ENCODE measurements around the gene TRIM56.

TRIM56 gene

GRCh38 chr7:101094376-101094775 lies 9.1 kb downstream of the TRIM56 start:
- Histone ChIP-seq H3K27me3 (ENCODE audit: control insufficient read depth in 1 of 2, insufficient read depth in 1 of 2, low read length in 2 of 2) (no peaks in the 10 kb centered on the region), H3K4ac (ENCODE audit: low read depth in 1 of 2, low read length in 2 of 2) (peak overlapping the region in 1 of 2 experiments; percentile 69), H4K8ac (ENCODE audit: low read length) (no peak overlapping the region), H2BK5ac (ENCODE audit: low read depth, low read length, poor library complexity, severe bottlenecking) (peak overlapping the region; percentile 99), H2BK120ac (ENCODE audit: low read depth, low read length) (peak overlapping the region; percentile 34), H3K4me3 (ENCODE audit: insufficient read depth in 1 of 2, low read depth in 1 of 2, low read length in 2 of 2) (peak overlapping the region in 1 of 2 experiments; percentile 43), H4K91ac (ENCODE audit: low read length) (peak overlapping the region; percentile 86), H3K27ac (ENCODE audit: low read length, poor library complexity, severe bottlenecking) (peak overlapping the region; percentile 92), H3K23ac (ENCODE audit: low read length in 2 of 2) (no peak overlapping the region), H2AK5ac (ENCODE audit: low read length, severe bottlenecking) (peak overlapping the region; percentile 83), H3K14ac (ENCODE audit: low read length in 2 of 2) (no peak overlapping the region), H2BK12ac (ENCODE audit: low read length in 2 of 2) (peak overlapping the region; percentile 66 to 71), H2BK15ac (ENCODE audit: low read depth, poor library complexity, severe bottlenecking) (no peak overlapping the region), H3K9ac (ENCODE audit: low read length) (peak overlapping the region; percentile 87), H3K18ac (ENCODE audit: low read depth in 1 of 2, low read length in 2 of 2) (peak overlapping the region; percentile 62 to 82), H3K4me1 (ENCODE audit: control insufficient read depth, insufficient read depth, low read depth, low read length) (peaks cover 17% of the 10 kb centered on the region), H2AFZ (ENCODE audit: low read depth, low read length) (no peak overlapping the region), H3K9me3 (ENCODE audit: control insufficient read depth, low read length) (no peaks in the 10 kb centered on the region), H3K36me3 (ENCODE audit: control insufficient read depth in 1 of 2, insufficient read depth in 2 of 2, low read depth in 1 of 2, low read length in 2 of 2) (peaks cover 11 to 21% of the 10 kb centered on the region in 2 experiments), H3K4me2 (ENCODE audit: low read length, poor library complexity, severe bottlenecking) (peak overlapping the region; percentile 39), H3K79me1 (replicated peaks; ENCODE audit: low read length, poor library complexity, severe bottlenecking) (peaks cover 20% of the 10 kb centered on the region)
- DNase-seq = no peak
- WGBS = 47% methylated on average over 8 of the region's 9 CpGs

GRCh38 chr7:101094791-101095375 lies 9.6 kb downstream of the TRIM56 start:
- Histone ChIP-seq H3K9me3 (ENCODE audit: control insufficient read depth, low read length) (no peaks in the 10 kb centered on the region), H3K27me3 (ENCODE audit: control insufficient read depth in 1 of 2, insufficient read depth in 1 of 2, low read length in 2 of 2) (no peaks in the 10 kb centered on the region), H3K4me1 (ENCODE audit: control insufficient read depth, insufficient read depth, low read depth, low read length) (peaks cover 15% of the 10 kb centered on the region), H3K36me3 (ENCODE audit: control insufficient read depth in 1 of 2, insufficient read depth in 2 of 2, low read depth in 1 of 2, low read length in 2 of 2) (peaks cover 7 to 16% of the 10 kb centered on the region in 2 experiments), H4K8ac (ENCODE audit: low read length) (no peak overlapping the region), H2BK12ac (ENCODE audit: low read length in 2 of 2) (no peak overlapping the region), H3K14ac (ENCODE audit: low read length in 2 of 2) (no peak overlapping the region), H2AK5ac (ENCODE audit: low read length, severe bottlenecking) (peak overlapping the region; percentile 83), H2BK5ac (ENCODE audit: low read depth, low read length, poor library complexity, severe bottlenecking) (no peak overlapping the region), H3K27ac (ENCODE audit: low read length, poor library complexity, severe bottlenecking) (peak overlapping the region; percentile 92), H3K4ac (ENCODE audit: low read depth in 1 of 2, low read length in 2 of 2) (peak overlapping the region in 1 of 2 experiments; percentile 69), H3K9ac (ENCODE audit: low read length) (peak overlapping the region; percentile 87), H3K4me2 (ENCODE audit: low read length, poor library complexity, severe bottlenecking) (peak overlapping the region; percentile 39), H4K91ac (ENCODE audit: low read length) (no peak overlapping the region), H2BK120ac (ENCODE audit: low read depth, low read length) (no peak overlapping the region), H3K4me3 (ENCODE audit: insufficient read depth in 1 of 2, low read depth in 1 of 2, low read length in 2 of 2) (no peak overlapping the region), H3K23ac (ENCODE audit: low read length in 2 of 2) (no peak overlapping the region), H3K18ac (ENCODE audit: low read depth in 1 of 2, low read length in 2 of 2) (no peak overlapping the region), H2AFZ (ENCODE audit: low read depth, low read length) (no peak overlapping the region), H3K79me1 (replicated peaks; ENCODE audit: low read length, poor library complexity, severe bottlenecking) (peaks cover 18% of the 10 kb centered on the region), H2BK15ac (ENCODE audit: low read depth, poor library complexity, severe bottlenecking) (no peak overlapping the region)
- 51% methylated on average over 12 of the region's 12 CpGs for WGBS
- DNase-seq = peak; percentile 60

- H3K9me3 ChIP-seq (ENCODE audit: control insufficient read depth, low read length) = no peaks in the 10 kb centered on the region
- DNase-seq = no peak
- peaks cover 12% of the 10 kb centered on the region for H3K79me1 ChIP-seq (replicated peaks; ENCODE audit: low read length, poor library complexity, severe bottlenecking)
- no peak overlapping the region for H2BK5ac ChIP-seq (ENCODE audit: low read depth, low read length, poor library complexity, severe bottlenecking)
- no peak overlapping the region for H3K4me2 ChIP-seq (ENCODE audit: low read length, poor library complexity, severe bottlenecking)
- H3K14ac ChIP-seq (ENCODE audit: low read length in 2 of 2) = no peak overlapping the region
- H3K27ac ChIP-seq (ENCODE audit: low read length, poor library complexity, severe bottlenecking) = no peak overlapping the region
- H3K4me1 ChIP-seq (ENCODE audit: control insufficient read depth, insufficient read depth, low read depth, low read length) = peaks cover 23% of the 10 kb centered on the region
- H4K91ac ChIP-seq (ENCODE audit: low read length) = no peak overlapping the region
- H2BK120ac ChIP-seq (ENCODE audit: low read depth, low read length) = no peak overlapping the region
- no peak overlapping the region for H2AK5ac ChIP-seq (ENCODE audit: low read length, severe bottlenecking)
- no peak overlapping the region for H2BK15ac ChIP-seq (ENCODE audit: low read depth, poor library complexity, severe bottlenecking)
- H3K18ac ChIP-seq (ENCODE audit: low read depth in 1 of 2, low read length in 2 of 2) = no peak overlapping the region
- peaks cover 0 to 4% of the 10 kb centered on the region in 2 experiments for H3K36me3 ChIP-seq (ENCODE audit: control insufficient read depth in 1 of 2, insufficient read depth in 2 of 2, low read depth in 1 of 2, low read length in 2 of 2)
- H3K9ac ChIP-seq (ENCODE audit: low read length) = no peak overlapping the region
- no peak overlapping the region for H3K23ac ChIP-seq (ENCODE audit: low read length in 2 of 2)
- H2BK12ac ChIP-seq (ENCODE audit: low read length in 2 of 2) = peak overlapping the region in 1 of 2 experiments; percentile 18
- no peak overlapping the region for H3K4me3 ChIP-seq (ENCODE audit: insufficient read depth in 1 of 2, low read depth in 1 of 2, low read length in 2 of 2)
- H4K8ac ChIP-seq (ENCODE audit: low read length) = no peak overlapping the region
- WGBS = 62% methylated on average over 4 of the region's 6 CpGs
- no peak overlapping the region for H2AFZ ChIP-seq (ENCODE audit: low read depth, low read length)
- no peaks in the 10 kb centered on the region for H3K27me3 ChIP-seq (ENCODE audit: control insufficient read depth in 1 of 2, insufficient read depth in 1 of 2, low read length in 2 of 2)
- H3K4ac ChIP-seq (ENCODE audit: low read depth in 1 of 2, low read length in 2 of 2) = no peak overlapping the region
Measured at GRCh38 chr7:101096331-101096956, 11.2 kb downstream of the TRIM56 start.

GRCh38 chr7:101096957-101097347 lies 11.7 kb downstream of the TRIM56 start:
- Histone ChIP-seq H3K4me1 (ENCODE audit: control insufficient read depth, insufficient read depth, low read depth, low read length) (peaks cover 23% of the 10 kb centered on the region), H2BK15ac (ENCODE audit: low read depth, poor library complexity, severe bottlenecking) (no peak overlapping the region), H3K4ac (ENCODE audit: low read depth in 1 of 2, low read length in 2 of 2) (no peak overlapping the region), H3K18ac (ENCODE audit: low read depth in 1 of 2, low read length in 2 of 2) (no peak overlapping the region), H3K4me3 (ENCODE audit: insufficient read depth in 1 of 2, low read depth in 1 of 2, low read length in 2 of 2) (no peak overlapping the region), H3K79me1 (replicated peaks; ENCODE audit: low read length, poor library complexity, severe bottlenecking) (peaks cover 12% of the 10 kb centered on the region), H4K8ac (ENCODE audit: low read length) (no peak overlapping the region), H3K14ac (ENCODE audit: low read length in 2 of 2) (no peak overlapping the region), H2BK5ac (ENCODE audit: low read depth, low read length, poor library complexity, severe bottlenecking) (no peak overlapping the region), H3K36me3 (ENCODE audit: control insufficient read depth in 1 of 2, insufficient read depth in 2 of 2, low read depth in 1 of 2, low read length in 2 of 2) (no peaks in the 10 kb centered on the region), H3K9ac (ENCODE audit: low read length) (no peak overlapping the region), H3K4me2 (ENCODE audit: low read length, poor library complexity, severe bottlenecking) (no peak overlapping the region), H4K91ac (ENCODE audit: low read length) (no peak overlapping the region), H2AFZ (ENCODE audit: low read depth, low read length) (no peak overlapping the region), H2BK12ac (ENCODE audit: low read length in 2 of 2) (no peak overlapping the region), H2AK5ac (ENCODE audit: low read length, severe bottlenecking) (peak overlapping the region; percentile 79), H2BK120ac (ENCODE audit: low read depth, low read length) (no peak overlapping the region), H3K27ac (ENCODE audit: low read length, poor library complexity, severe bottlenecking) (no peak overlapping the region), H3K9me3 (ENCODE audit: control insufficient read depth, low read length) (no peaks in the 10 kb centered on the region), H3K23ac (ENCODE audit: low read length in 2 of 2) (no peak overlapping the region), H3K27me3 (ENCODE audit: control insufficient read depth in 1 of 2, insufficient read depth in 1 of 2, low read length in 2 of 2) (no peaks in the 10 kb centered on the region)
- WGBS = 97% methylated on average over 5 of the region's 5 CpGs
- DNase-seq = no peak
